ENCODE data around the gene PDZD7. TPM values are rescaled to one million over a fixed set of nuclear protein-coding genes. Genes with fewer than 3 reads are reported as not detected.

Gene PDZD7
- total RNA-seq, 1 experiment from 2014 or later, result 5.0 TPM

- DNase-seq (ENCODE audit: low spot score), result peak; percentile 77
Observed at GRCh38 chr10:101018600-101019439, 12.1 kb downstream of the PDZD7 start.

- no peak for DNase-seq (ENCODE audit: low spot score)
Observed at GRCh38 chr10:101018118-101018599, 12.8 kb downstream of the PDZD7 start.

- no peak for DNase-seq (ENCODE audit: low spot score)
Observed at GRCh38 chr10:101016814-101017213, 14.1 kb downstream of the PDZD7 start.

- no peak for DNase-seq (ENCODE audit: low spot score)
Observed at GRCh38 chr10:101015582-101015973, 15.4 kb downstream of the PDZD7 start.

GRCh38 chr10:101014966-101015581, 15.9 kb downstream of the PDZD7 start:
- DNase-seq (ENCODE audit: low spot score), result peak; percentile 86

- DNase-seq (ENCODE audit: low spot score), result peak; percentile 68
Observed at GRCh38 chr10:101014230-101014884, 16.6 kb downstream of the PDZD7 start.

GRCh38 chr10:101013365-101013825, 17.5 kb downstream of the PDZD7 start:
- no peak for DNase-seq (ENCODE audit: low spot score)

GRCh38 chr10:101012525-101013364, 18.2 kb downstream of the PDZD7 start:
- peak; percentile 90 for DNase-seq (ENCODE audit: low spot score)

GRCh38 chr10:101011517-101012423, 19.2 kb downstream of the PDZD7 start:
- DNase-seq (ENCODE audit: low spot score), result no peak

GRCh38 chr10:101010329-101010728, 20.6 kb downstream of the PDZD7 start:
- DNase-seq (ENCODE audit: low spot score), result no peak

- DNase-seq (ENCODE audit: low spot score), result no peak
Observed at GRCh38 chr10:101008823-101009423, 22.0 kb downstream of the PDZD7 start.

GRCh38 chr10:101007915-101008822, 22.8 kb downstream of the PDZD7 start:
- no peak for DNase-seq (ENCODE audit: low spot score)

- DNase-seq (ENCODE audit: low spot score), result no peak
Observed at GRCh38 chr10:101007099-101007711, 23.7 kb downstream of the PDZD7 start.

GRCh38 chr10:101006593-101007098, 24.3 kb downstream of the PDZD7 start:
- no peak for DNase-seq (ENCODE audit: low spot score)

GRCh38 chr10:101005869-101006567, 24.9 kb downstream of the PDZD7 start:
- no peak for DNase-seq (ENCODE audit: low spot score)

- DNase-seq (ENCODE audit: low spot score), result no peak
Observed at GRCh38 chr10:101005361-101005760, 25.6 kb downstream of the PDZD7 start.

GRCh38 chr10:101003639-101004206, 27.2 kb downstream of the PDZD7 start:
- DNase-seq (ENCODE audit: low spot score), result no peak

Measured in A172 (cell line).